Measurements from ENCODE around the gene COL25A1.

GRCh38 chr4:108846568-108846967, 455.9 kb downstream of the COL25A1 start:
- TF ChIP-seq CTCF (IDR thresholded peaks at IDR 0.05) (no peak), POLR2A (IDR thresholded peaks at IDR 0.05) (no peak)
